Mesenchymal stem cell (in vitro differentiated cells and primary cell): Measurements from ENCODE around the gene TSSC4.

Source experiments
- DNase-seq: peaks from one replicate; pipeline ENCODE4 v3.0.0-alpha.2; 2013
- H2AFZ ChIP-seq: one replicate; pipeline ENCODE4 v1.6.1; 2013; ENCODE audit warnings: low read depth, mild to moderate bottlenecking, control low read depth, inconsistent platforms, low read length, moderate library complexity
- H2AK5ac ChIP-seq: 2 replicates; pipeline ENCODE4 v1.6.1; 2013; ENCODE audit warnings: low read length, moderate library complexity, mild to moderate bottlenecking, inconsistent platforms; ENCODE audit not compliant: severe bottlenecking
- H2BK120ac ChIP-seq: one replicate; pipeline ENCODE4 v1.6.1; 2013; ENCODE audit warnings: low read depth, mild to moderate bottlenecking, inconsistent platforms, low read length, moderate library complexity
- H2BK12ac ChIP-seq, 2 experiments: one replicate each; pipeline ENCODE4 v1.6.1; 2013; ENCODE audit warnings: inconsistent platforms in 2 of 2, low read length in 2 of 2, mild to moderate bottlenecking in 2 of 2, moderate library complexity in 2 of 2, control low read depth in 1 of 2
- H2BK15ac ChIP-seq: one replicate; pipeline ENCODE4 v1.6.1; 2013; ENCODE audit warnings: mild to moderate bottlenecking, low read depth, inconsistent platforms; ENCODE audit not compliant: poor library complexity, severe bottlenecking
- H2BK5ac ChIP-seq: 2 replicates; pipeline ENCODE4 v1.6.1; 2013; ENCODE audit warnings: low read depth, mild to moderate bottlenecking, low read length, control low read depth, inconsistent platforms; ENCODE audit not compliant: poor library complexity, severe bottlenecking
- H3K14ac ChIP-seq, 2 experiments: one replicate each; pipeline ENCODE4 v1.6.1; 2013; ENCODE audit warnings: inconsistent platforms in 2 of 2, low read length in 2 of 2, control low read depth in 1 of 2, mild to moderate bottlenecking in 1 of 2, moderate library complexity in 1 of 2
- H3K18ac ChIP-seq, 2 experiments: one replicate each; pipeline ENCODE4 v1.6.1; 2013; ENCODE audit warnings: inconsistent platforms in 2 of 2, low read length in 2 of 2, control low read depth in 1 of 2, low read depth in 1 of 2, mild to moderate bottlenecking in 1 of 2
- H3K23ac ChIP-seq, 2 experiments: one replicate each; pipeline ENCODE4 v1.6.1; 2013; ENCODE audit warnings: inconsistent platforms in 2 of 2, low read length in 2 of 2, mild to moderate bottlenecking in 2 of 2, moderate library complexity in 2 of 2, control low read depth in 1 of 2
- H3K27ac ChIP-seq: 2 replicates; pipeline ENCODE4 v1.5.1; 2013; ENCODE audit warnings: mild to moderate bottlenecking, moderate library complexity, low read length, control low read depth, inconsistent platforms; ENCODE audit not compliant: poor library complexity, severe bottlenecking
- H3K27me3 ChIP-seq, 2 experiments: 2 replicates each; pipeline versions ENCODE4 v1.6.1 to v1.7.0; 2013; ENCODE audit warnings: low read length in 2 of 2, mild to moderate bottlenecking in 2 of 2, moderate library complexity in 2 of 2, control low read depth in 1 of 2, inconsistent platforms in 1 of 2; ENCODE audit not compliant: control insufficient read depth in 1 of 2, insufficient read depth in 1 of 2
- H3K36me3 ChIP-seq, 2 experiments: 2 replicates each; pipeline versions ENCODE4 v1.6.1 to v1.7.0; 2013; ENCODE audit warnings: low read length in 2 of 2, control low read depth in 1 of 2, inconsistent platforms in 1 of 2, low read depth in 1 of 2, mild to moderate bottlenecking in 1 of 2; ENCODE audit not compliant: insufficient read depth in 2 of 2, control insufficient read depth in 1 of 2
- H3K4ac ChIP-seq, 2 experiments: one replicate each; pipeline ENCODE4 v1.6.1; 2013; ENCODE audit warnings: inconsistent platforms in 2 of 2, low read length in 2 of 2, mild to moderate bottlenecking in 2 of 2, moderate library complexity in 2 of 2, control low read depth in 1 of 2, low read depth in 1 of 2
- H3K4me1 ChIP-seq: 2 replicates; pipeline ENCODE4 v1.6.1; 2013; ENCODE audit warnings: low read depth, low read length, control low read depth; ENCODE audit not compliant: control insufficient read depth, insufficient read depth
- H3K4me2 ChIP-seq: 2 replicates; pipeline ENCODE4 v1.6.1; 2013; ENCODE audit warnings: low read length, mild to moderate bottlenecking, inconsistent platforms; ENCODE audit not compliant: poor library complexity, severe bottlenecking
- H3K4me3 ChIP-seq, 2 experiments: 2 replicates each; pipeline versions ENCODE4 v1.5.1 to v1.7.0; 2013; ENCODE audit warnings: low read length in 2 of 2, mild to moderate bottlenecking in 2 of 2, control low read depth in 1 of 2, low read depth in 1 of 2; ENCODE audit not compliant: insufficient read depth in 1 of 2
- H3K79me1 ChIP-seq: replicated peaks from 2 replicates; pipeline ENCODE4 v1.6.1; 2013; ENCODE audit warnings: mild to moderate bottlenecking, control low read depth, low read length, inconsistent platforms; ENCODE audit not compliant: poor library complexity, severe bottlenecking
- H3K9ac ChIP-seq: 2 replicates; pipeline ENCODE4 v1.7.0; 2013; ENCODE audit warnings: mild to moderate bottlenecking, low read length, moderate library complexity
- H3K9me3 ChIP-seq: 2 replicates; pipeline ENCODE4 v1.7.0; 2013; ENCODE audit warnings: mild to moderate bottlenecking, low read length; ENCODE audit not compliant: control insufficient read depth
- H4K8ac ChIP-seq: one replicate; pipeline ENCODE4 v1.6.1; 2013; ENCODE audit warnings: inconsistent platforms, mild to moderate bottlenecking, low read length, moderate library complexity
- H4K91ac ChIP-seq: one replicate; pipeline ENCODE4 v1.6.1; 2013; ENCODE audit warnings: mild to moderate bottlenecking, low read length, inconsistent platforms
- WGBS: methylation state at CpG from one replicate; pipeline ENCODE4 v1.1.7; 2013; ENCODE audit warnings: mixed read lengths; 5-methylcytosine and 5-hydroxymethylcytosine counted together

TSSC4 gene

GRCh38 chr11:2435288-2436012 is 34.9 kb downstream of the TSSC4 start:
- H3K9me3 ChIP-seq, result peaks cover 3% of the 10 kb centered on the region
- no peak overlapping the region for H3K9ac ChIP-seq
- no peak overlapping the region for H3K4ac ChIP-seq
- H2AK5ac ChIP-seq, result no peak overlapping the region
- H2BK15ac ChIP-seq, result no peak overlapping the region
- no peak overlapping the region for H2BK5ac ChIP-seq
- no peak overlapping the region for H2BK120ac ChIP-seq
- no peak overlapping the region for H3K4me2 ChIP-seq
- H3K4me3 ChIP-seq, result no peak overlapping the region
- H3K36me3 ChIP-seq, result no peaks in the 10 kb centered on the region
- no peak overlapping the region for H2AFZ ChIP-seq
- no peak overlapping the region for H4K91ac ChIP-seq
- no peak overlapping the region for H4K8ac ChIP-seq
- H3K18ac ChIP-seq, result no peak overlapping the region
- H3K27me3 ChIP-seq, result peaks cover 18 to 83% of the 10 kb centered on the region in 2 experiments
- H3K4me1 ChIP-seq, result no peaks in the 10 kb centered on the region
- 74% methylated on average over 12 of the region's 12 CpGs for WGBS
- H3K14ac ChIP-seq, result no peak overlapping the region
- H3K27ac ChIP-seq, result no peak overlapping the region
- no peak for DNase-seq
- H3K23ac ChIP-seq, result no peak overlapping the region
- no peak overlapping the region for H2BK12ac ChIP-seq
- no peaks in the 10 kb centered on the region for H3K79me1 ChIP-seq

GRCh38 chr11:2436013-2436520 is 35.5 kb downstream of the TSSC4 start:
- Histone ChIP-seq H3K27me3 (peaks cover 24 to 88% of the 10 kb centered on the region in 2 experiments), H3K18ac (no peak overlapping the region), H2BK15ac (no peak overlapping the region), H2AK5ac (no peak overlapping the region), H3K27ac (no peak overlapping the region), H3K9me3 (peaks cover 3% of the 10 kb centered on the region), H3K4ac (no peak overlapping the region), H2AFZ (no peak overlapping the region), H2BK12ac (no peak overlapping the region), H3K4me2 (no peak overlapping the region), H3K23ac (no peak overlapping the region), H3K36me3 (no peaks in the 10 kb centered on the region), H4K8ac (no peak overlapping the region), H3K79me1 (no peaks in the 10 kb centered on the region), H2BK5ac (no peak overlapping the region), H3K14ac (no peak overlapping the region), H3K9ac (no peak overlapping the region), H3K4me1 (no peaks in the 10 kb centered on the region), H2BK120ac (no peak overlapping the region), H3K4me3 (no peak overlapping the region), H4K91ac (peak overlapping the region; percentile 8)
- WGBS, result 81% methylated on average over 10 of the region's 10 CpGs
- no peak for DNase-seq

GRCh38 chr11:2436521-2437031 is 36.0 kb downstream of the TSSC4 start:
- Histone ChIP-seq H3K14ac (no peak overlapping the region), H3K9ac (no peak overlapping the region), H2AFZ (no peak overlapping the region), H2BK5ac (no peak overlapping the region), H3K4ac (no peak overlapping the region), H3K27ac (no peak overlapping the region), H3K4me1 (no peaks in the 10 kb centered on the region), H3K4me3 (no peak overlapping the region), H2BK15ac (no peak overlapping the region), H2AK5ac (no peak overlapping the region), H2BK120ac (no peak overlapping the region), H4K91ac (peak overlapping the region; percentile 8), H4K8ac (no peak overlapping the region), H2BK12ac (no peak overlapping the region), H3K36me3 (no peaks in the 10 kb centered on the region), H3K9me3 (peaks cover 3% of the 10 kb centered on the region), H3K18ac (no peak overlapping the region), H3K23ac (no peak overlapping the region), H3K27me3 (peaks cover 29 to 87% of the 10 kb centered on the region in 2 experiments), H3K79me1 (no peaks in the 10 kb centered on the region), H3K4me2 (no peak overlapping the region)
- WGBS, result 91% methylated on average over 12 of the region's 13 CpGs
- no peak for DNase-seq

GRCh38 chr11:2437516-2437915 is 37.0 kb downstream of the TSSC4 start:
- Histone ChIP-seq H3K79me1 (no peaks in the 10 kb centered on the region), H2BK5ac (no peak overlapping the region), H3K4ac (no peak overlapping the region), H2BK120ac (no peak overlapping the region), H2AFZ (no peak overlapping the region), H3K18ac (no peak overlapping the region), H2BK15ac (no peak overlapping the region), H3K14ac (no peak overlapping the region), H3K9ac (no peak overlapping the region), H3K9me3 (peaks cover 3% of the 10 kb centered on the region), H3K4me3 (no peak overlapping the region), H3K36me3 (no peaks in the 10 kb centered on the region), H4K8ac (no peak overlapping the region), H3K23ac (no peak overlapping the region), H2AK5ac (no peak overlapping the region), H3K4me1 (no peaks in the 10 kb centered on the region), H3K27me3 (peaks cover 31 to 90% of the 10 kb centered on the region in 2 experiments), H4K91ac (no peak overlapping the region), H2BK12ac (no peak overlapping the region), H3K4me2 (no peak overlapping the region), H3K27ac (no peak overlapping the region)
- DNase-seq, result no peak
- WGBS, result 92% methylated on average over 4 of the region's 4 CpGs
